ENCODE data around the gene SCO2. TPM values are rescaled to one million over a fixed set of nuclear protein-coding genes. Genes with fewer than 3 reads are reported as not detected.

The SCO2 gene
- polyA plus RNA-seq, 1 donor (not counting 4 experiments of a cell fraction or from before 2014, with no cell fraction given), result 1.9 TPM

- TF ChIP-seq EZH2 (IDR thresholded peaks at IDR 0.05; ENCODE audit: low read length) (no peak), CTCF (optimal IDR thresholded peaks at IDR 0.05 in 1 of 3, IDR thresholded peaks at IDR 0.05 in 1 of 3, conservative IDR thresholded peaks at IDR 0.05 in 1 of 3; ENCODE audit: extremely low read depth in 1 of 3, insufficient read depth in 2 of 3, low read length in 3 of 3) (no peak)
- dilution Hi-C loops (cut with MboI; ENCODE audit: extremely low pct_ligation_motif_present, low sequenced_read_pairs), result no loop called here
Observed at GRCh38 chr22:50487290-50488005, 38.0 kb downstream of the SCO2 start.

GRCh38 chr22:50486561-50487289 lies 38.7 kb downstream of the SCO2 start, which contains the start of gene MIOX:
Gene MIOX (plus strand): TSS chr22:50486859. CDS start chr22:50486898, 39 bp downstream.
- dilution Hi-C loops (cut with MboI; ENCODE audit: extremely low pct_ligation_motif_present, low sequenced_read_pairs), result no loop called here
- DNase-seq (ENCODE audit: low read depth, low spot score), result no peak
- Histone ChIP-seq H3K27ac (ENCODE audit: control insufficient read depth, insufficient read depth, low read length) (no peak within 1 kb of the TSS), H3K4me2 (ENCODE audit: control insufficient read depth, extremely low read depth, insufficient read depth, low read depth, low read length) (no peak within 1 kb of the TSS), H4K20me1 (ENCODE audit: control insufficient read depth, extremely low read depth, insufficient read depth, low read length) (peaks cover 3% of the 10 kb centered on the region), H3K27me3 (ENCODE audit: control insufficient read depth, extremely low read depth, insufficient read depth, low read length) (peaks cover 21% of the 10 kb centered on the region), H3K9me3 (ENCODE audit: control insufficient read depth, low read depth, low read length) (no peaks in the 10 kb centered on the region), H3K36me3 (ENCODE audit: control insufficient read depth in 2 of 2, extremely low read depth in 1 of 2, insufficient read depth in 2 of 2, low read length in 2 of 2) (no peaks in the 10 kb centered on the region), H3K9ac (ENCODE audit: control insufficient read depth, extremely low read depth, insufficient read depth, low read length) (no peak within 1 kb of the TSS), H3K4me1 (ENCODE audit: control insufficient read depth, extremely low read depth, insufficient read depth, low read length) (no peaks in the 10 kb centered on the region), H3K9me1 (ENCODE audit: control insufficient read depth, extremely low read depth, insufficient read depth, low read length) (no peaks in the 10 kb centered on the region), H3K79me2 (ENCODE audit: control insufficient read depth, insufficient read depth, low read length) (no peaks in the 10 kb centered on the region), H3K4me3 (ENCODE audit: control insufficient read depth in 2 of 3, extremely low read depth in 1 of 3, insufficient read depth in 2 of 3, low read depth in 1 of 3, low read length in 3 of 3) (no peak within 1 kb of the TSS), H2AFZ (ENCODE audit: control insufficient read depth, low read length) (no peak within 1 kb of the TSS)
- FAIRE-seq, result no peak
- TF ChIP-seq EZH2 (IDR thresholded peaks at IDR 0.05; ENCODE audit: low read length) (no peak), CTCF (optimal IDR thresholded peaks at IDR 0.05 in 1 of 3, IDR thresholded peaks at IDR 0.05 in 1 of 3, conservative IDR thresholded peaks at IDR 0.05 in 1 of 3; ENCODE audit: extremely low read depth in 1 of 3, insufficient read depth in 2 of 3, low read length in 3 of 3) (no peak)

More at GRCh38 chr22:50487290-50488005, 38.0 kb downstream of the SCO2 start:
- Histone ChIP-seq H3K9ac (ENCODE audit: control insufficient read depth, extremely low read depth, insufficient read depth, low read length) (no peak overlapping the region), H3K27me3 (ENCODE audit: control insufficient read depth, extremely low read depth, insufficient read depth, low read length) (peaks cover 13% of the 10 kb centered on the region), H2AFZ (ENCODE audit: control insufficient read depth, low read length) (no peak overlapping the region), H3K4me1 (ENCODE audit: control insufficient read depth, extremely low read depth, insufficient read depth, low read length) (no peaks in the 10 kb centered on the region), H3K27ac (ENCODE audit: control insufficient read depth, insufficient read depth, low read length) (no peak overlapping the region), H3K9me1 (ENCODE audit: control insufficient read depth, extremely low read depth, insufficient read depth, low read length) (no peaks in the 10 kb centered on the region), H3K36me3 (ENCODE audit: control insufficient read depth in 2 of 2, extremely low read depth in 1 of 2, insufficient read depth in 2 of 2, low read length in 2 of 2) (no peaks in the 10 kb centered on the region), H4K20me1 (ENCODE audit: control insufficient read depth, extremely low read depth, insufficient read depth, low read length) (peaks cover 3% of the 10 kb centered on the region), H3K4me3 (ENCODE audit: control insufficient read depth in 2 of 3, extremely low read depth in 1 of 3, insufficient read depth in 2 of 3, low read depth in 1 of 3, low read length in 3 of 3) (no peak overlapping the region), H3K79me2 (ENCODE audit: control insufficient read depth, insufficient read depth, low read length) (no peaks in the 10 kb centered on the region), H3K4me2 (ENCODE audit: control insufficient read depth, extremely low read depth, insufficient read depth, low read depth, low read length) (no peak overlapping the region), H3K9me3 (ENCODE audit: control insufficient read depth, low read depth, low read length) (no peaks in the 10 kb centered on the region)
- DNase-seq (ENCODE audit: low read depth, low spot score) (no peak), FAIRE-seq (no peak)
